ENCODE results near the gene SESTD1. TPM values are rescaled to one million over a fixed set of nuclear protein-coding genes. Genes with fewer than 3 reads are reported as not detected.
A peak's percentile ranks its signal among the peaks of the same experiment; 100 is the strongest.

SESTD1 gene, protein sequence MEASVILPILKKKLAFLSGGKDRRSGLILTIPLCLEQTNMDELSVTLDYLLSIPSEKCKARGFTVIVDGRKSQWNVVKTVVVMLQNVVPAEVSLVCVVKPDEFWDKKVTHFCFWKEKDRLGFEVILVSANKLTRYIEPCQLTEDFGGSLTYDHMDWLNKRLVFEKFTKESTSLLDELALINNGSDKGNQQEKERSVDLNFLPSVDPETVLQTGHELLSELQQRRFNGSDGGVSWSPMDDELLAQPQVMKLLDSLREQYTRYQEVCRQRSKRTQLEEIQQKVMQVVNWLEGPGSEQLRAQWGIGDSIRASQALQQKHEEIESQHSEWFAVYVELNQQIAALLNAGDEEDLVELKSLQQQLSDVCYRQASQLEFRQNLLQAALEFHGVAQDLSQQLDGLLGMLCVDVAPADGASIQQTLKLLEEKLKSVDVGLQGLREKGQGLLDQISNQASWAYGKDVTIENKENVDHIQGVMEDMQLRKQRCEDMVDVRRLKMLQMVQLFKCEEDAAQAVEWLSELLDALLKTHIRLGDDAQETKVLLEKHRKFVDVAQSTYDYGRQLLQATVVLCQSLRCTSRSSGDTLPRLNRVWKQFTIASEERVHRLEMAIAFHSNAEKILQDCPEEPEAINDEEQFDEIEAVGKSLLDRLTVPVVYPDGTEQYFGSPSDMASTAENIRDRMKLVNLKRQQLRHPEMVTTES
- 5.4 and 6.2 TPM in 2 replicates for total RNA-seq
- polyA plus RNA-seq (2012) = 13.1 TPM

DNA sequence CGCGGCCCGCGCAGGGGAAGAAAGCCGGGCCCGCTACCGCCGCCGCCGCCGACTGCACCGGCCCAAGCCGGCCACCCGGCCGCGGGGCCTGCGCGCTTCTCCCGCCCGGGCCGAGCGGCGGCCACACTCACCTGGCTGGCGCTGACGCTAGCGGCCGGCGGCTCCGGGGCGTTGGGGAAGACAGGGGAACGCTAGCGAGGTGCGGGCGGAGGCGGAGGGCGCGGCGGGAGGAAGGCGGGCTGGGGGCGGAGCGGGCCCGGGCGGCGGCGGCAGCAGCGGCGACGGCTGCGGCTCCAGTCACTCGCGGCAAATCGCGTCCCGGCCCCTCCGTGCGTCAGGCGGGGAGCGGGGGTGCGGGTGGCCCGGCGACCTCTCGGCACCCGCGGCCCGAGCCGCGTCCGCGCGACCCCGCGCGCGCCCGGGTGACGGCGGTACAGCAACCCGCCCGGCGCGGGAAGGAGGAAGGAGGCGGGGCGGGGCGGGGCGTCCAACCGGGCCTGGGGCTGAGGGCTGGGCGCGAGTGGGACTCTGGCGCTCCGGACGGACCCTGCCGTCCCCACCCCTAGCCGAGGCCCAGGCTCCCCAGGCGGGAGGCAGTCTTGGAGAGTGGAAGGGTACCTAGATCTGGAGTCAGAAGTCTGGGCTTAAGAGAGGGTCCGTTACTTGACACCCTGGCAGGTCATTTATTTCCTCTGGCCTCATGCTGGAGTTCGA is at the start of gene SESTD1:
Gene SESTD1 (minus strand): TSS at position 465 of the 714 bp plus-strand sequence. CDS start 72,991 bp downstream, outside the sequence.
- peak; percentile 55 for DNase-seq (ENCODE audit: low read depth)

DNA sequence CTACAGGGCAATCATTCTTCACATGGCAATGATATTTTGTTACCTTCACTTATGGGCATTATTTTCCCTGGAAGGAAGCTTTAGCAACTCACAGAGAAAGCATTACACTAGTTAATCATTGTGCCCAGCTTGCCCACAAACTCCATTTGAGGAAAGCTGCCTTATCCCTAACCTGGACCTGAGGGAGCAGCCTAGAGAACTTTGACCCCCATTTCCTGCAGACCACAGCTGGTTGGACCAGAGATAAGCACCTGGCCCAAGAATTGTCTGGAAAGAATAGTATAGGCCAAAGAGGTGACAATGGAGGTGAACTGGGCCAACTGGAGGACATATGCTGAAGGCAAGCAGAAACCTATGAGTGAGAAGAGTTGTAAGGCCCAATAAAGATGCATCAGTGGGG is 48.4 kb upstream of the SESTD1 start:
- DNase-seq (ENCODE audit: low read depth) = no peak

DNA sequence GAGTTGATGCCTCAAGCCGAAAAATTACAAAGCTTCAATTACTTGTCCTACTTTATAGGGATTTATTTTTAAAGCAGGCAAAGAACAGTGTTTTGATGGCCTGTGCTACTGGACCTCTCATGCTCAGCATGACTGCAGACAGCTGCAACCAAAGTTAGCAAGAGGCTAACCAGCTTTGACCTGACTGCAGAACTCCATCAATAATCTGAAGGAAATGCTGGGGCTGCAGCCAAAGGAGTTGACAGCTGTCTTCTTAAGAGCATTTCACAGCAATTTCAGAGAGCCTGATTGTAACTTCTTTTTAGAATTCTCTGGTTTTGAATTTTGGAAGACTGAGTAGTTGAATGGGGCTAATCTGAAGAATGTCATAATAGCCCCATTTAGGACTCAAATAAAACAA is 46.5 kb upstream of the SESTD1 start:
- DNase-seq (ENCODE audit: low read depth) = peak; percentile 94

DNA sequence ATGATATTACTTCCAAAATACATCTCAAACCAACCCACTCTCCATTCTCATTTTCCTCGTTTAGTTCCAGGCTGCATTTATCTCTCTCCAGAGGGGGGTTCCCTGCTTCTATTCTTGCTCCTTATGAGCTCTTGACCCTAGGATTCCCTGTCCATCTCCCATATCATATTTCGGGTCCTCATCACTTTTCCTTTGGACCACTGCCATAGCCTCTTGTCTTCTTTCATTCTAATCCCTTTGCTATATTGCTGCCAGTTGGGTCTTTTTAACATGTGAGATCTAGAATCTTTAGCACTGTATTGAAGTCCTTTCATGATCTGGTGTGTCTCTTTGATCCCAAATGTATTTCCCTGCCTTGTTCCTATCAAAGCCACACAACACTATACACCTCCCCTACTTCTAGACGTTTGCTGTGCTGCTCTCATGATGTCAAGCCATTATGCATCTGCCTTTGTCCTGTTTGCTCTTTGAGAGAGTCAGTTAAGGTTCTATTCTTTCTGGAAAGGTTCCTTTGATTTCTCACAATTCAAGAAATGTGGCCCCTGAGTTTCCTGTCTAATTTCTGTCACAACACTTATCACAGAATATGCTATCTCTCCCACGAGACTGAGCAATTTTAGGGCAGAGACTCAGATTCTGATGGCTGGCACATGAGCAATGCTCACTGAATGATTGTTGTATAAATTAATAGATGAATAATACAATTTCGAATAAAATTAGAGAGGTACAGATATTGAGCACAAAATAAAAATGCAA is 43.2 kb upstream of the SESTD1 start:
- DNase-seq (ENCODE audit: low read depth) = peak; percentile 30

DNA sequence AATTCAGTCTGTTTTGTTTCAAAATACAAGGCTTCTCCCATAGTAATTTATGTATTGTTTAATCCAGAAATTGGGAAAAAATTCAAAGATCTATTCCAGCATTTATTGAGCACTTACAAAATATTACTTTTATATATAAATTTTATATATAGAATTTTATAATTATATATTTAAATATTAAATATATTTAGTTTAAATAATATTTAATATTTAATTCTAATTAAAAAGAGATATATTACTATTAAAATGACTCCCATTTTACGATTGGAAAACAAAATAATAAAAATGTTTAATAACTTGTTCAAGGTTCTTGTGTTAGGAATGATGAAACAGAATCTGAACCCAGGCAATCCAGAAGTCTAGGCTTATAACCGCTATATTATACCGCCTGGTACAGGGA is 40.5 kb upstream of the SESTD1 start:
- DNase-seq (ENCODE audit: low read depth) = no peak

DNA sequence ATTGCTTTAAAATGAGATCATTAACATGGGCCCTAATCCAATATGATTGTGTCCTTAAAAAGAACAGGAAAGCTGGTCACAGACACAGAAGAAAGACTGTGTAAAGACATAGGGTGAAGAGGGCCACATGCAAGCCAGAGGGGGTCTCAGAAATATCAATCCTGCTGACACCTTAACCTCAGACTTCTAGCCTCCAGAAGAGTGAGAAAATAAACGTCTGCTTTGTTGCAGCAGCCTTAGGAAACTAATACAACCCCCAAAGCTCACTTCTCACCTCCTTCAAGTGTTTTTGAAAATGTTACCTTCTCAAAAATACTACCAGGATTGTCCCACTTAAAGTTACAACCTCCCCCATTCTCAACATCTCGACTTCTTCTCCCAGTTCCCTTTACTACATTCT is 39.8 kb upstream of the SESTD1 start:
- no peak for DNase-seq (ENCODE audit: low read depth)

DNA sequence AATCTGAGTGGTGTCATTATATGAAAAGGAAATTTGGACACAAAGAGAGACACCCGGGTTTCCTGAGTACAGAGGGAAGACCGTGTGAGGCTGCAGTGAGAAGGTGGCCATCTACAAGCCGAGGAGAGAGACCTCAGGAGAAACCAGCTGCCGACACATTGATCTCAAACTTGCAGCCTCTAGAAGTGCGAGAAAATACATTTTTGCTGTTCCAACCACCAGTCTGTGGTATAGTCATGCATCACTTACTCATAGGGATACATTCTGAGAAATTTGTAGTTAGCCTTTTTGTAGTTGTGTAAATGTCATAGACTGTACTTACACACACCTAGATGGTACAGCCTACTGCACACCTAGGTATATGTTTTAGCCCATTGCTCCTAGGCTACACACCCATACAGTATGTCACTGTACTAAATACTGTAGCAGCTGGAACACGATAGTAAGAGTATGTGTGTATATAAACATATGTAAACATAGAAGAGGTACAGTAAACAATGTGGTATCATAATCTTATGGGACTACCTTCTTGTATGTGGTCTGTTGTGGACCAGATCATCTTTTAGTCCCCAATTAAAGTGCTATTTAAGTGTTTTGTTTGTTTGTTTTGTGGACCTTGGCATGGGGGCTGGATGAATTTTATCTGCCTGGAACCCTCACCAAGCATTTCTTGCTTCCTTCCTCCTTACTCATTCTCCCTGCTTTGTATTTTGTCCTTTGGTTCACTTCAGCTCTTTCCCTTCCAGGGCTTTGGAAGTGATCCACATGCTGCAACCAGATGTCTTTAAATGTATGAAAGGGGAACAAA is 38.3 kb upstream of the SESTD1 start:
- DNase-seq (ENCODE audit: low read depth) = peak; percentile 22

DNA sequence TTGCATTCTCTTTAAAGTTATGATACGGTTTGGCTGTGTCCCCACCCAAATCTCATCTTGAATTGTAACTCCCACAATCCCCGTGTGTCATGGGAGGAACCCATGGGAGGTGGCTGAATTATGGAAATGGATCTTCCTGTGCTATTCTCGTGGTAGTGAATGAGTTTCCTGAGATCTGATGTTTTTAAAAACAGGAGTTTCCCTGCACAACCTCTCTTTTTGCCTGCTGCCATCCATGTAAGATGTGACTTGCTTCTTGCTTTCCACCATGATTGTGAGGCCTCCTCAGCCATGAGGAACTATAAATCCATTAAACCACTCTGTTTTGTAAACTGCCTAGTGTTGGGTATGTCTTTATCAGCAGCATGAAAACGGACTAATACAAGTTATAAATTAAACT is 37.5 kb upstream of the SESTD1 start:
- DNase-seq (ENCODE audit: low read depth) = no peak

DNA sequence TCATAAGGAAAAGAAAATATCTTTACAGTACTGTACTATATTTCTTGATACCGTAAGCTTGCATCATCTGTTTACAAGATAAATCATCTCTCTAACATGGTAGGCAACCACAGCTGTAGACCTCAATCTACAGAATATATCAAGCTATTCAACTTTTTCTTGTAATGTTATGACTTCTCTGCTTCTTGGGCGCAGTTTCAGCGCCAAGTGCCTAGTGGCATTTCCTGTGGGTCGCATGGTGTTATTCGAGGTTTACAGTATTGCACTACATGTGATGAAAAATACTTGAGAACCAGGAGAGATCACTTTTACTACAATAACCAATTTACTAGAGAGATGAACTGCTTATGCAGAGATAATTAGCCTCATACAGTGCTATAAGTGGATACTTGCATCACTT is 34.0 kb upstream of the SESTD1 start:
- no peak for DNase-seq (ENCODE audit: low read depth)

DNA sequence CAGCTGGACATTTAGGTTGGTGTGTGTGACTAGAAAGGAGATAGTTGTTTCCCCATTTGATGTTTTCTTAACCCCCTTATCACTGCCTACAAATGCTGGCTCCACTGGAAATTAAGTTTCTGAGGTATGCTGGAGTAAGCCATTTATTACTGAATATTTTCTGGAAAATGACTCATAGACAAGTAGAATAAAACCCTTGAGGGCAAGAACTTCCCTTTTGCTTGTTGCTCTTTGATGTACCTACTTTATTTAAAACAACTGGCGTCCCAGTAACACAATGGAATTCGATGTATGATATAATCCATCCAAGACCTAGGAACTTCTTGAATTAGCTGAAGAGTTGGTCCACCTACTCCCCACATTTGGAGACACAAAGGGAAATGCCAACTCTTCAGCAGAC is 33.3 kb upstream of the SESTD1 start:
- DNase-seq (ENCODE audit: low read depth) = no peak

DNA sequence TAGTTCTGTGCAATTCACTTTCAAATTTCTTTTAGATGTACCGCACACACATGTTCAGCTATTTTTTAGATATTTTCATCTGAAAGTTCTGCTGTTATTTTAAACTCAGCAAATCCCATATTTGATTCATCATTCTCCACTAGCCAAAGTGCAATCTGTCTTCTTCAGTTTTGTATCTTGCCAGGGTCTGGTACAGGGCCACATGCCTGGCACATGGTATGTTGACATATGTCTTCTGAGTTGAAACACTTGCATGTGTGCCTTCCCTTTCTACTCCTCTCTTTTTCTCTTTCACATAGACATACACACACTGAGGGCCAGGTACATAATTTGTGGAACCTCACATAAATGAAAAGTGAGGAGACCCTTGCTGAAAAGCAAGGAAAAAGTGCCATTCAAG is 25.7 kb upstream of the SESTD1 start:
- no peak for DNase-seq (ENCODE audit: low read depth)

DNA sequence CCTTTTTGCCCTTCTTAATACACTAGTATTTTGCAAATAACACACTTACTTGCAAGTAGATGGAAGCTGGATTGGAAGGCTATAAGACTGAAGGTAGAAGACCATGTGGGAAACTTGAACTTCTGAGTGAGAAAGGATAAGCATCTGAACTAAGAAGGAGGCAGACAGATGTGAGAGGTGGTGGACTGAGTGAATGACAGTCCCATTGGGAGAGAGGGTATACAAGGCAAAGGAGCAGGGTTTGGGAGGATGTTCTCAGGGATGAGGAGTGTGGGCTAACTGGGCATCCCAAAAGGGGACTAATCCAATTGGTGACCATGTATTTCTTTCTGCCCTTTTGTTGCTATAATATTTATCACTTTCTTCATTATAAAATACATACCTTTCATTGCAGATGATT is 20.4 kb upstream of the SESTD1 start:
- DNase-seq (ENCODE audit: low read depth) = no peak

DNA sequence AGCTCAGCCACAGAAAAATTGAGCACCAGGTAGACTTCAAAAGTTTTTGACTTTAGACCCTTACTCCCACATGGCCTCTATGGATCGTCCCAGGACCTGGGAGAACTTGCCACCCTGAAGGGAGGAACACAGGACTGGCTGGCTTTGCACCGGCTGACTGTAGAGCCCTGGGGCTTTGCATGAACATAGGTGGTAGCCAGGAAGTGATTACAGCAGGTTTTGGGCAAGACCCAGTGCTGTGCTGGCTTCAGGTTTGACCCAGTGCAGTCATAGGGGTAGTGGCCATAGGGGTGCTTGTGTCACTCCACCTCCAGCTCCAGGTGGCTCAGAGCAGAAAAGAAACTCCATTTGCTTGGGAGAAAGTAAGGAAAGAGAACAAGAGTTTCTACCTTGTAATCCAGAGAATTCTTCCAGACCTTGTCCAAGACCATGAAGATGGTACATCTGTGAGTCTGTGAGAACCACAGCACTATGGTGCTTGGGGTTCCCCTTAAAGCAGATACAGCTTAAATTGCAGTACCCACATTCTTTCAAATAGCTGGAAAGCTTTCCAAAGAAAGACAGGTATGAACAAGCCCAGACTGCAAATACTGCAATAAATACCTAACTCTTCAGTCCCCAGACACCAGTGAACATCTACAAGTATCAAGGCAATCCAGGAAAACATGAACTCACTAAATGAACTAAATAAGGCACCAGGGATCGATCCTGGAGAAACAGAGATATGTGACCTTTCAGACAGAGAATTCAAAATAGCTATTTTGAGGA is 13.0 kb upstream of the SESTD1 start:
- DNase-seq (ENCODE audit: low read depth) = no peak

DNA sequence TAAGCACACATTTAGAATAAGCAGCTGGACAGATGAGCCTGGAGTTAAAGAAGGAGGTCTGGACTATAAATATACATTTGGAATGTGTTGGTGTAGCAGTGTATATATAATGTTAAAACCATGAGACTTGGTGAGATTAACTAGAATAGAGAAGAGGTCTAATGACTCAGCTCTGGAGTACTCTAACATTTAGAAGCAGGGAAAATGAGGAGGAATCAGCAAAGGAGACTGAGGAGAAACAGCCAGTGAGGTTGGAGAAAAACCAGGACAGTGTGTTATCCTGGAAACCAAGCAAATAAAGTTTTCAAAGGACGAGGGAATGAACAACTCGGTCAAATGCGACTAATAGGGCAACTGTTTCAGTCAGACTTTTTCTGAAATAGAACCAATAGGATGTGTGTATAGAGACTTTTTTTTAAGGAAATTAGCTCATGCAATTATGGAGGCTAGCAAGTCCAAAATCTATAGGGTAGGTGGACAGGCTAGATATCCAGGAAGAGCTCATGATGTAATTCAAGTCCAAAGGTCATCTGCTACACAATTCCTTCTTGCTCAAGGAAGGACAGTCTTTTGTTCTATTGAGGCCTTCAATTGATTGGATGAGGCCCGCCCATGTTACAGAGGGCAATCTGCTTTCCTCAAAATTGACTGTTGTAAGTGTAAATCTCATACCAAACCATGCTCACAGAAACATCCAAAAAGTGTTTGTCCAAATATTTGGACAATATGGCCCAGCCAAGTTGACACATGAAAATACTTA is 10.8 kb upstream of the SESTD1 start:
- no peak for DNase-seq (ENCODE audit: low read depth)

DNA sequence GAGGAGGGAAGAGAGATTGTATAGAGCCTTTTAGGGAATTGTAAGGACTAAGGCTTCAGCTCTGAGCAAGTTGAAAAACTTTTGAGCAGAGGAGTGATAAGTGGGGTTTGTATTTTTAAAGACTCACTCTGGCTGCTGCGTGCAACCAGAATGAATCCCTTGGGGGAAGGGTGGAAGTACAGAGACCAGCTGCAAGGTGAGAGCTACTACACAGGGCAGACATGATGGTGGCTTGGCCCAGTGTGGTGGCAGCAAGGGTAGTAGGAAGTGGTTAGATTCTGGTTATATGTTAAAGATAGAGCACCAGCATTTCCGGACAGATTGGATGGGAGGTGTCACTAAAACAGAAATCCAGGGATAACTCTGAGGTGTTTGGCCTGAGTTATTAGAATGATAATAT is 10.1 kb upstream of the SESTD1 start:
- DNase-seq (ENCODE audit: low read depth) = peak; percentile 54

DNA sequence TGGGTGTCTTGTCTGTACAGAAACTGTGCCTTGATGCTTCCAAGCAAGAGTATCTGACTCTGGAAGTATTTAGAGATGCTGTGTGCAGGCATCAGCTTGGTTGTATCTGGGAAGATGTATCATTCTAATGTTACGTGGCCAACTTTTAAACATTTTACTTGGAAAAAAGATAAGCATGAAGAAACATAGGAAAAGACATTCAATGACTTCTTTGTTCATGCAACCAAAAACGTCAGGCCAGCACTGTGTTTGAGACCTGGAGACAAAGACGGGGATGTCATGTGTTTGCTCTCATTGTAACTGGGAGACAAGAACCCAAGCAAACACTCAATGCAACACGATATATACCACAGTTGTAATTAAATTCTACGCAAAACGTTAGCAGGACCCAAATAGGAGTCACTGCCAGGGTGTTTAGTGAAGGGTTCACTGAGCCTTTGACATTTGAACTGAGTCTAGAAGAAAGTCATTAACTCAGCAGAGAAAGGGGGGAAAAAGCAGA is 8.9 kb upstream of the SESTD1 start:
- no peak for DNase-seq (ENCODE audit: low read depth)

DNA sequence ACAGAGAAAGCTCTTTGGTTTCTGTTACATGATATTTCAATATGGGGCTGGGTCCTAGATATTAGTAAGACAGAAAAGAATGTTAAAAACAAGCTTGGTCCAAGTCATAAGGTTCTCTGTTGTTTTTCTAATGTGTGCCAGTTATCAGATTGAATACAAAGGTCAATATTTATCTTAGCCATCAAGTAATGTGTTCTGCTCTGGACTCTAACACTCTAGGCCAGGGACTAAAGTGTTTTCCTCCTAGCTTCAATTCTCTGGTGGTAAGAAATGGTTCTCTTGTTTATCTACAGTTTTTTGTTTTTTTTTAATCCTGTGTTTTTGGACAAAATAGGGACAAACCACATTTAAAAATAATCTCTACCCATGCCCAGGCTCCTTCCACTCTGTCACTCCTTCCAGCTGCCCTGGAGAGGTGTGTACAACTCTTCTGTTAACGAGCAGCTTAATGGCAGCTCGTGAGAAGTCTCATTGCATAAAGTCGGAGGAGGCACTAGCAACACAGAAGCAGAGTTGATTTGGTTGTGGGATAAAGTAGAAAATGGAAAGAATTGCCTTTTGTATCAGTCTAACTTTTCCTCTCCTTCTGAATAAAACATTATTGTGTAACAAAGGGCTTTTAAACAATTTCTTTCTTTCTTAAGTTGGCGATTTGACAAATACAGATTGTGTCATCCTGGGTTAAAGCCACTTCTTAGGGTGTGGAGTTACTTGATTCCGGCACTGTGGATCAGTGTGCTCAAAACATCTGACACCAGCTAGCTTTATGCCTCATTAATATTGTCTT is 8.0 kb upstream of the SESTD1 start:
- DNase-seq (ENCODE audit: low read depth) = peak; percentile 79

DNA sequence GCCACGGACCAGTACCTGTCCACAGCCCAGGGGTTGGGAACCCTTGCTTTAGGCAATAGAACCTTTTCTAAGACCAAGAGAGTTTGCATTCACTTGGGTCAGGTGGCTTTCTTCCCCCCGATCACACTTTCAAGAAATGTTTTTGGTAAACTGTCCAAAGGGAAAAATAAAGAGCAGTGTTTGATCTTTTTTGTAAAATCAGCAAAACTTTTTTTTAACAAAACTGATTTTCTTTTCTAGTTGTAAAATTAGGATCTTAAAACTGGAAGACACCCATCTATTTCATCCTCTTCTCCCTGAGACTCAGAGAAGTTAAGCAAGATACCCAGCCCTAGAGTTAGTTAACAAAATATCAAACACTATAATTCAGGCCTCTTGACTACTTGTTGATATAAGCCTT is 6.1 kb upstream of the SESTD1 start:
- DNase-seq (ENCODE audit: low read depth) = no peak

Data from myocyte (in vitro differentiated cells).